ENCODE data around the gene CYP19A1.

Gene CYP19A1

DNA sequence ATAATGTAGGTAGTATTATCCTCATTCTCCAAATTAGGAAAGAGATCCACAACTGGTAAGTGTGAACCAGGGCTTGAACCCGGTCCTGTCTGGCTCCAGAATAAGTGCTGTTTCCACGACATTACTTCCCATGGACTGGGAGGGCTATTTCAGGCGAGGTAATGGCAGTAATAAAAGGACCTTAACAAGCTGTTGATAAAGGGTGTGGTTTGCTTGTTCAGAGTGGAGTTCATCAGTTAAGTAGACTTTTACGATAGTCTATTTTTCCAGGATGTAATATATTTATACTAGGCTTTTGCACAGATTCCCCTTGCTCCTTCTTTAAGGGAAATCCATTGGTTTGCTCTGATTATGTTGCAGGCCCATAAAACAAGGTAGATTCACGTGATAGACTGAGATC, 155.3 kb downstream of the CYP19A1 start:
- no peaks in the 10 kb centered on the region for H3K36me3 ChIP-seq (ENCODE audit: control insufficient read depth in 1 of 2, insufficient read depth in 2 of 2, low read length in 2 of 2)
- no peak overlapping the region for H3K4me3 ChIP-seq (ENCODE audit: low read depth in 1 of 2, low read length in 2 of 2)
- no peak overlapping the region for H3K9ac ChIP-seq (ENCODE audit: low read depth in 1 of 2, low read length in 2 of 2)
- no peaks in the 10 kb centered on the region for H3K9me3 ChIP-seq (ENCODE audit: control insufficient read depth in 1 of 2, low read length in 2 of 2)
- H3K27me3 ChIP-seq (ENCODE audit: control insufficient read depth in 1 of 2, insufficient read depth in 2 of 2, low read length in 2 of 2), result peaks cover 0 to 2% of the 10 kb centered on the region in 2 donors
- H3K4me1 ChIP-seq (ENCODE audit: control insufficient read depth in 1 of 2, insufficient read depth in 2 of 2, low read length in 2 of 2), result peaks cover 21 to 35% of the 10 kb centered on the region in 2 donors
- H3K27ac ChIP-seq (ENCODE audit: low read depth, low read length), result no peak overlapping the region

DNA sequence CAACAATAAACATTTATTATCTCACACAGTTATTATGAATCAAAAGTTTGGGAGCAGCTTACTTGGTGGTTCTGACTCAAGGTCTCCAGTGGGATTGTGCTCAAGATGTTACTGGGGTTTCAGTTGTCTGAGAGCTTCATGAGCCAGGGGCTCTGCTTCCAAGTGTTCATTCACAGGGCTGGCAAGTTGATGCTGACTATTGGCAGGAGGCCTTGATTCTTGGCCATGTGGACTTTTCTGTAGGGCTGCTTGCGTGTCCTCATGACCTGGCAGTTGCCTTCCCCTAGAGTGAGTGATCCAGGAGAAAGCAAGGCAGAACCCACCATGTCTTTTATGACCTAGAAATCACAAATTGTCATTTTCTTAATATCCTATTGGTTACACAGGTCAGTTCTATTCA, 156.5 kb downstream of the CYP19A1 start:
- H3K4me1 ChIP-seq (ENCODE audit: control insufficient read depth in 1 of 2, insufficient read depth in 2 of 2, low read length in 2 of 2), result peaks cover 21 to 35% of the 10 kb centered on the region in 2 donors
- no peak overlapping the region for H3K9ac ChIP-seq (ENCODE audit: low read depth in 1 of 2, low read length in 2 of 2)
- no peaks in the 10 kb centered on the region for H3K9me3 ChIP-seq (ENCODE audit: control insufficient read depth in 1 of 2, low read length in 2 of 2)
- no peaks in the 10 kb centered on the region for H3K27me3 ChIP-seq (ENCODE audit: control insufficient read depth in 1 of 2, insufficient read depth in 2 of 2, low read length in 2 of 2)
- no peak overlapping the region for H3K27ac ChIP-seq (ENCODE audit: low read depth, low read length)
- H3K4me3 ChIP-seq (ENCODE audit: low read depth in 1 of 2, low read length in 2 of 2), result no peak overlapping the region
- H3K36me3 ChIP-seq (ENCODE audit: control insufficient read depth in 1 of 2, insufficient read depth in 2 of 2, low read length in 2 of 2), result no peaks in the 10 kb centered on the region

DNA sequence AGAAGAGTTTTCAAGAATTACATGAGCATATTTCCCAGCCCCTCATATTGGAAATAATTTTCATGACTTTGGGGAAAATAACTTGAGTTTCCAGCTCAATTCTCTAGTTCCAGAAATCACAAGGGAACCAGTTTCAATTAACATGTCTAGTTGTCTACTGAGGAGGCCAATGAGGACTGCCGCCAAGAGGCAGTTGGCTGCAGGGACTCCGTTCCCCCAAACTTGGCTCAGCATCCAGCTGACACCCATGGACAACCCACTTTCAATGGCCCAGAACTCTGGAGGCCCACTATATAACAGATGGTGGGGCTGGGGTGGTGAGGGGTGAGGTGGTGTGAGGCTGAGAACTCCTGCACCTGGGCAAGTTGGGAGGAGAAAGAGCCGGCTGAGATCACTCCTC, 157.2 kb downstream of the CYP19A1 start:
- Histone ChIP-seq H3K9ac (ENCODE audit: low read depth in 1 of 2, low read length in 2 of 2) (no peak overlapping the region), H3K36me3 (ENCODE audit: control insufficient read depth in 1 of 2, insufficient read depth in 2 of 2, low read length in 2 of 2) (no peaks in the 10 kb centered on the region), H3K27me3 (ENCODE audit: control insufficient read depth in 1 of 2, insufficient read depth in 2 of 2, low read length in 2 of 2) (no peaks in the 10 kb centered on the region), H3K4me3 (ENCODE audit: low read depth in 1 of 2, low read length in 2 of 2) (no peak overlapping the region), H3K9me3 (ENCODE audit: control insufficient read depth in 1 of 2, low read length in 2 of 2) (no peaks in the 10 kb centered on the region), H3K27ac (ENCODE audit: low read depth, low read length) (no peak overlapping the region), H3K4me1 (ENCODE audit: control insufficient read depth in 1 of 2, insufficient read depth in 2 of 2, low read length in 2 of 2) (peaks cover 21 to 31% of the 10 kb centered on the region in 2 donors)

DNA sequence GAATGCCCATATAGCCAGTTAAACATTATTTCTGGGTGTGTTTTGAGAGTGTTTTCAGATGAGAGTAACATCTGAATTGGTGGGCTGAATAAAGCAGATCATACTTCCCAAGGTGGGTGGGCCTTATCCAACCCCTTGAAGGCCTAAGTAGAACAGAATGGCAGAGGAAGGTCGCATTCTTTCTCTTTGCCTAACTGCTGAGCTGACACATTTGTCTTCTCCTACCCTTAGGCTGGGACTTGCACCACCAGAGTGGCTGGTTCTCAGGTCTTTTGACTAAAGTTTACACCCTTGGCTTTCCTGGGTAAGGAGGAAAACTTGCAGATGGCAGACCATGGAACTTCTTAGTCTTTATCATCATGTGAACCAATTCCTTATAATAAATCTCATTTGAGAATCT, 157.9 kb downstream of the CYP19A1 start:
- H3K4me3 ChIP-seq (ENCODE audit: low read depth in 1 of 2, low read length in 2 of 2), result no peak overlapping the region
- no peak overlapping the region for H3K9ac ChIP-seq (ENCODE audit: low read depth in 1 of 2, low read length in 2 of 2)
- no peaks in the 10 kb centered on the region for H3K27me3 ChIP-seq (ENCODE audit: control insufficient read depth in 1 of 2, insufficient read depth in 2 of 2, low read length in 2 of 2)
- no peaks in the 10 kb centered on the region for H3K9me3 ChIP-seq (ENCODE audit: control insufficient read depth in 1 of 2, low read length in 2 of 2)
- no peaks in the 10 kb centered on the region for H3K36me3 ChIP-seq (ENCODE audit: control insufficient read depth in 1 of 2, insufficient read depth in 2 of 2, low read length in 2 of 2)
- no peak overlapping the region for H3K27ac ChIP-seq (ENCODE audit: low read depth, low read length)
- H3K4me1 ChIP-seq (ENCODE audit: control insufficient read depth in 1 of 2, insufficient read depth in 2 of 2, low read length in 2 of 2), result peaks cover 17 to 26% of the 10 kb centered on the region in 2 donors

DNA sequence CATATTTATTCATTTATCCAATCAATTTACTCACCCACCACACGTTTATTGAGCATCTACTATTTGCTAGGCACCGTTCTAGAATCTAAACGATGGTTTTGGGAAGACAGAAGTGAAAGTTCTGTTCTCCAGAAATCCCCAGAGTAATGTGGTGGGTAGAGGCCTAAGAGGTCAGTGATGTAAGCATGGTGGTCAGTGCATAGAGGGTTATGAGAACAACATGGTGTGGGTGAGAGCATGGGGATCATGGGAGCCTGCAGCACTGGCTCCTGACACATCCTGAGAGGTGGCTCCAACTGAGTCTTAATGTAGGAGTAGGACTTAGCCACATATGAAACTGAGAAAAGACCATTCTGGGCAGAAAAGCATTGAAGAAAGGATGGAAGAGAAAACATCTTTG, 158.4 kb downstream of the CYP19A1 start:
- Histone ChIP-seq H3K4me3 (ENCODE audit: low read depth in 1 of 2, low read length in 2 of 2) (no peak overlapping the region), H3K36me3 (ENCODE audit: control insufficient read depth in 1 of 2, insufficient read depth in 2 of 2, low read length in 2 of 2) (no peaks in the 10 kb centered on the region), H3K27me3 (ENCODE audit: control insufficient read depth in 1 of 2, insufficient read depth in 2 of 2, low read length in 2 of 2) (no peaks in the 10 kb centered on the region), H3K27ac (ENCODE audit: low read depth, low read length) (no peak overlapping the region), H3K4me1 (ENCODE audit: control insufficient read depth in 1 of 2, insufficient read depth in 2 of 2, low read length in 2 of 2) (peaks cover 16 to 21% of the 10 kb centered on the region in 2 donors), H3K9me3 (ENCODE audit: control insufficient read depth in 1 of 2, low read length in 2 of 2) (no peaks in the 10 kb centered on the region), H3K9ac (ENCODE audit: low read depth in 1 of 2, low read length in 2 of 2) (no peak overlapping the region)

DNA sequence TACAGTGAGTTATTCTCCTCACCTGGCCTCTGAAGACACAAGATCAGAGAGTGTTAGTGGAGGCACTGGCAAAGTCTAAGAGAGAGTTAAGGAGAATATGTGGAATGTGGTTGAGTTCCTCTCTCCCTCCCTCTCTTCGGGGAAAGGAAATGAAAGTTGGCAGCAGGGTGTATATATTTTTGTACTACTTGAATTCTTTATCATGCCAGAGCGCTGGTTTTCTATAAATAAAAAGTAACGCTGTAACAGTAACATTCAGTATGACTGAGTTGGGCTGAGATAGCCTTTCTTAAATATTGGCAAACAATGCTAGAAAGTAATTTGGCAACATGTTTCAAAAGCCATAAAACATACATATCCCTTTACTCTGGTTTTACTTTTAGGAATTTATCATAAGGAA, 166.2 kb downstream of the CYP19A1 start:
- no peak overlapping the region for H3K27ac ChIP-seq (ENCODE audit: low read depth, low read length)
- no peaks in the 10 kb centered on the region for H3K4me1 ChIP-seq (ENCODE audit: control insufficient read depth in 1 of 2, insufficient read depth in 2 of 2, low read length in 2 of 2)
- no peaks in the 10 kb centered on the region for H3K36me3 ChIP-seq (ENCODE audit: control insufficient read depth in 1 of 2, insufficient read depth in 2 of 2, low read length in 2 of 2)
- H3K4me3 ChIP-seq (ENCODE audit: low read depth in 1 of 2, low read length in 2 of 2), result no peak overlapping the region
- no peaks in the 10 kb centered on the region for H3K9me3 ChIP-seq (ENCODE audit: control insufficient read depth in 1 of 2, low read length in 2 of 2)
- no peak overlapping the region for H3K9ac ChIP-seq (ENCODE audit: low read depth in 1 of 2, low read length in 2 of 2)
- no peaks in the 10 kb centered on the region for H3K27me3 ChIP-seq (ENCODE audit: control insufficient read depth in 1 of 2, insufficient read depth in 2 of 2, low read length in 2 of 2)

DNA sequence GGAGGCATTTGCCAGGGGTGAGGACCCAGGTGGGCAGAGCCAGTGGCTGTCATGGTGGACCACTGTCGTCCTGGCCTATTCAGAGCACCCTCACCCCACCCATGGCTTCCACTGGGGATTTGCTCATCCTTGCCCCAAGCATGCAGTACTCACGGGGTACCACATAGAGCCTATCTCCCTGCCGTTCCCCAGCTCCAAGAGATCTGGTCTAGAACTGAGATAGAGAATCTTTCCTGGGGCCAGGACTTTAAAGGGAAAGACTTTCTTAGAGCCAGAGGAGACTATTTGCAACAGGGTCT, 166.8 kb downstream of the CYP19A1 start:
- Histone ChIP-seq H3K27ac (ENCODE audit: low read depth, low read length) (no peak overlapping the region), H3K4me1 (ENCODE audit: control insufficient read depth in 1 of 2, insufficient read depth in 2 of 2, low read length in 2 of 2) (no peaks in the 10 kb centered on the region), H3K4me3 (ENCODE audit: low read depth in 1 of 2, low read length in 2 of 2) (no peak overlapping the region), H3K27me3 (ENCODE audit: control insufficient read depth in 1 of 2, insufficient read depth in 2 of 2, low read length in 2 of 2) (peaks cover 0 to 1% of the 10 kb centered on the region in 2 donors), H3K36me3 (ENCODE audit: control insufficient read depth in 1 of 2, insufficient read depth in 2 of 2, low read length in 2 of 2) (no peaks in the 10 kb centered on the region), H3K9me3 (ENCODE audit: control insufficient read depth in 1 of 2, low read length in 2 of 2) (no peaks in the 10 kb centered on the region), H3K9ac (ENCODE audit: low read depth in 1 of 2, low read length in 2 of 2) (no peak overlapping the region)

DNA sequence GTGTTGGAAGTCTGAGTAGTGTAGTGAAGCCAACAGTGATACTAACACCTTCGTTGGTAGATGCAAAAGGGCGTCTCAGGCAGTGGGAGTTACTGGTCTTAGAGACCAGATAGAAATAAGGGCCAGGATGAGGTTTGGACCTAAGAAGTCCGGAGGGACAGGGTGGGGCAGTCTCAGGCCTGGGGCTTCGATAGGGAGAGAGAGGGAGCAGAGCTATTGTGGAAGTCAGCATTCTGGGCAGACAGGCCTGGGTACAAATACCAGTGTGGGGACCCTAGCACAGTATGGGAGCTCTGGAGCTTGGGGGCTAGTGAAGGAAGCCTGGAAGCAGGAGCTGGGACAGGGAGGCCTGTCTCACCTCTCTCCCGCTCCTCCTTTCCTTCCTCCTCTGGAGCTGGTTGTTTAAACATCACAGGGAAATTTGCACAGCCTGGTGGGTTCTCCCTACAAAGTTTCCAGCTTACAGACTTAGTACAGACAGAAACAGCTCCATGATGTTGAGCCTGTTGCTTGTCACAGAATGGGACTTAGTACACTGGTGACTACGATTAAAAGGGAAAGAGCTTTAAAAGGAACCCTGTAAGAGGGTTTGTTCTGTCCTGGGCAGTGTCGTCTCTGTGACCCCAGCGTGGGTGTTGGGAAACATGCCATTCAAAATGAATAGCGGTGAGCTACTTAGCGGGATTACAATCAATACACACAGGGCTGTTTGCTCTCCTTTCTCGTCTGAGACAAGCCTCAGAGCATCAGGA, 167.3 kb downstream of the CYP19A1 start:
- Histone ChIP-seq H3K4me1 (ENCODE audit: control insufficient read depth in 1 of 2, insufficient read depth in 2 of 2, low read length in 2 of 2) (no peaks in the 10 kb centered on the region), H3K36me3 (ENCODE audit: control insufficient read depth in 1 of 2, insufficient read depth in 2 of 2, low read length in 2 of 2) (no peaks in the 10 kb centered on the region), H3K4me3 (ENCODE audit: low read depth in 1 of 2, low read length in 2 of 2) (no peak overlapping the region), H3K27ac (ENCODE audit: low read depth, low read length) (no peak overlapping the region), H3K9me3 (ENCODE audit: control insufficient read depth in 1 of 2, low read length in 2 of 2) (no peaks in the 10 kb centered on the region), H3K9ac (ENCODE audit: low read depth in 1 of 2, low read length in 2 of 2) (no peak overlapping the region), H3K27me3 (ENCODE audit: control insufficient read depth in 1 of 2, insufficient read depth in 2 of 2, low read length in 2 of 2) (peaks cover 0 to 3% of the 10 kb centered on the region in 2 donors)

DNA sequence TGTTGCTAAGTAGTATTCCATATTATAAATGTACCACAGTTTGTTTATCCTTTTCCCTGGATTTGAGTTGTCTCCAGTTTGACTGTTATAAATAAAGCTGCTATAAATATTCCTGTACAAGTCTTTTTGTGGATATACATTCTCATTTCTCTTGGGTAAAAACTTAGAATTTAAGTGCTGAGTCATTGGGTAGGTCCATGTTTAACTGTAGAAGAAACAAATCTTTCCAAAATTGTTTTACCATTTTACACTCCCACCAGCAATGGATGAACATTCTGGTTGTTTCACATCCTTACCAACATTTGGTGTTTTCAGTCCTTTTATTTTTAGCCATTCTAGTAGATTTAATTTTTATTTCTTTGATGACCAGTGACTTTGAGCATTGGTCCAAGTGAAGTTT, 169.7 kb downstream of the CYP19A1 start:
- no peaks in the 10 kb centered on the region for H3K4me1 ChIP-seq (ENCODE audit: control insufficient read depth in 1 of 2, insufficient read depth in 2 of 2, low read length in 2 of 2)
- H3K9ac ChIP-seq (ENCODE audit: low read depth in 1 of 2, low read length in 2 of 2), result no peak overlapping the region
- no peaks in the 10 kb centered on the region for H3K36me3 ChIP-seq (ENCODE audit: control insufficient read depth in 1 of 2, insufficient read depth in 2 of 2, low read length in 2 of 2)
- no peak overlapping the region for H3K4me3 ChIP-seq (ENCODE audit: low read depth in 1 of 2, low read length in 2 of 2)
- H3K27ac ChIP-seq (ENCODE audit: low read depth, low read length), result no peak overlapping the region
- H3K9me3 ChIP-seq (ENCODE audit: control insufficient read depth in 1 of 2, low read length in 2 of 2), result no peaks in the 10 kb centered on the region
- H3K27me3 ChIP-seq (ENCODE audit: control insufficient read depth in 1 of 2, insufficient read depth in 2 of 2, low read length in 2 of 2), result peaks cover 0 to 3% of the 10 kb centered on the region in 2 donors

DNA sequence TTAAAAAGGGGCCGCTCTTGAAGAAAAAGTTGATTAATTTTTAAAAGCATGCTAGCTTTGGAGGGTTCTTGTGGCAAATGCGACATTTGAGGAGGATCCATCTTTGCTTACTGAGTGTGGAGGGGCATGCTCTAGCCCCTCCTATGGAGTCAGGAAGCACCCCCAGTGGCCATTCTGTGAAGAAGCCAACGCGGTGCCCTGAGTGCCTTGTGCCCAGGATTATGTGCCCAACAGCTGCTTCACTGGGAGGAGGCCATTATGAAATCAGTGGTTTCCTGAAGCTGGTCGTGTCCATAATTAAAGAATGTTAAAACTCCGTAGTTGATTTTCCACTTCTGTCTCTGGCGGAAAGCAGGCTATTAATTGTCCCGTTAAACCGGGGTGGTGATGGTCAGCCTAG, 174.6 kb downstream of the CYP19A1 start:
- peaks cover 0 to 5% of the 10 kb centered on the region in 2 donors for H3K4me1 ChIP-seq (ENCODE audit: control insufficient read depth in 1 of 2, insufficient read depth in 2 of 2, low read length in 2 of 2)
- no peak overlapping the region for H3K9ac ChIP-seq (ENCODE audit: low read depth in 1 of 2, low read length in 2 of 2)
- H3K4me3 ChIP-seq (ENCODE audit: low read depth in 1 of 2, low read length in 2 of 2), result no peak overlapping the region
- peaks cover 0 to 6% of the 10 kb centered on the region in 2 donors for H3K27me3 ChIP-seq (ENCODE audit: control insufficient read depth in 1 of 2, insufficient read depth in 2 of 2, low read length in 2 of 2)
- no peak overlapping the region for H3K27ac ChIP-seq (ENCODE audit: low read depth, low read length)
- no peaks in the 10 kb centered on the region for H3K36me3 ChIP-seq (ENCODE audit: control insufficient read depth in 1 of 2, insufficient read depth in 2 of 2, low read length in 2 of 2)
- H3K9me3 ChIP-seq (ENCODE audit: control insufficient read depth in 1 of 2, low read length in 2 of 2), result no peaks in the 10 kb centered on the region
